B cell (primary cell): ENCODE measurements around the gene ARHGEF7. TPM values are rescaled to one million over a fixed set of nuclear protein-coding genes. Genes with fewer than 3 reads are reported as not detected.

Experiments
- ATAC-seq: fragments of 200-7000 bp; cut with Tn5 transposase; one replicate; pipeline ENCODE4 v1.10.0; 2021; ENCODE audit warnings: low read depth, mild to moderate bottlenecking, moderate number of reproducible peaks, moderate library complexity
- CTCF ChIA-PET: fragments of 350-600 bp; sonication (Branson Sonifier 250); formaldehyde crosslinking; loops from one replicate; lab custom pipeline; 2021; ENCODE audit warnings: antibody characterized with exemption, inconsistent platforms; lab: Charles Lee
- POLR2A ChIA-PET: fragments of 350-600 bp; sonication (Branson Sonifier 250); formaldehyde crosslinking; loops from one replicate; lab custom pipeline; 2021; ENCODE audit warnings: antibody characterized with exemption; lab: Charles Lee
- DNase-seq: peaks from one replicate; pipeline ENCODE4 v3.0.0; 2013
- H2AFZ ChIP-seq: 2 replicates; pipeline ENCODE4 v1.6.1; 2012; ENCODE audit warnings: mild to moderate bottlenecking, low read depth, low read length; ENCODE audit not compliant: insufficient read depth, poor library complexity, severe bottlenecking
- H3K27ac ChIP-seq, 2 donors: 1 replicate in 1 of 2; 2 replicates in 1 of 2; pipeline ENCODE4 v1.5.1; 2012 to 2013; ENCODE audit warnings: low read length in 2 of 2, mild to moderate bottlenecking in 2 of 2, moderate library complexity in 1 of 2
- H3K27me3 ChIP-seq, 4 experiments: fragments of 200-600 bp in 1 of 4; sonication (generic) in 1 of 4; replicated peaks in 1 of 4; 1 replicate in 2 of 4; 2 replicates in 2 of 4; pipeline versions ENCODE4 v1.6.1 to v1.7.0; 2013 to 2016; ENCODE audit warnings: low read length in 3 of 4, mild to moderate bottlenecking in 2 of 4, mixed read lengths in 1 of 4, moderate library complexity in 1 of 4; ENCODE audit not compliant: insufficient read depth in 4 of 4, control insufficient read depth in 3 of 4; ENCODE audit errors: control extremely low read depth in 1 of 4
- H3K36me3 ChIP-seq, 2 experiments: replicated peaks in 1 of 2; 1 replicate in 1 of 2; 2 replicates in 1 of 2; pipeline versions ENCODE4 v1.6.1 to v1.7.1; 2013; ENCODE audit warnings: low read length in 1 of 2; ENCODE audit not compliant: insufficient read depth in 2 of 2, control insufficient read depth in 1 of 2; ENCODE audit errors: control extremely low read depth in 1 of 2, extremely low read depth in 1 of 2
- H3K4me1 ChIP-seq, 2 donors: fragments of 200-600 bp in 1 of 2; sonication (generic) in 1 of 2; 1 replicate in 1 of 2; 2 replicates in 1 of 2; pipeline versions ENCODE4 v1.5.1 to v1.6.1; 2013 to 2017; ENCODE audit warnings: low read length in 2 of 2; ENCODE audit not compliant: control insufficient read depth in 2 of 2, insufficient read depth in 2 of 2
- H3K4me2 ChIP-seq: replicated peaks from 2 replicates; pipeline ENCODE3; 2012; ENCODE audit warnings: mild to moderate bottlenecking, low read depth, low read length; ENCODE audit not compliant: poor library complexity, severe bottlenecking
- H3K4me3 ChIP-seq, 5 experiments: fragments of 200-600 bp in 1 of 5; sonication (generic) in 1 of 5; 1 replicate in 3 of 5; 2 replicates in 2 of 5; pipeline versions ENCODE4 v1.5.1 to v1.7.0; 2011 to 2016; ENCODE audit warnings: low read length in 4 of 5, mild to moderate bottlenecking in 4 of 5, low read depth in 2 of 5, control low read depth in 1 of 5, moderate library complexity in 1 of 5; ENCODE audit not compliant: insufficient read depth in 1 of 5; ENCODE audit errors: control extremely low read depth in 1 of 5, extremely low read depth in 1 of 5
- H3K79me2 ChIP-seq: fragments of 200-600 bp; sonication (generic); one replicate; pipeline ENCODE4 v1.6.0; 2016; ENCODE audit warnings: low read length; ENCODE audit not compliant: control insufficient read depth, insufficient read depth
- H3K9ac ChIP-seq: fragments of 200-600 bp; sonication (generic); 2 replicates; pipeline ENCODE4 v1.6.1; 2017; ENCODE audit warnings: mild to moderate bottlenecking, low read length, moderate library complexity
- H3K9me3 ChIP-seq, 3 donors: one replicate each; pipeline versions ENCODE4 v1.6.1 to v1.7.1; 2013; ENCODE audit warnings: low read length in 2 of 3; ENCODE audit not compliant: control insufficient read depth in 2 of 3, insufficient read depth in 1 of 3; ENCODE audit errors: control extremely low read depth in 1 of 3
- H4K20me1 ChIP-seq: 2 replicates; pipeline ENCODE4 v1.6.0; 2012; ENCODE audit warnings: mild to moderate bottlenecking, low read length; ENCODE audit not compliant: insufficient read depth, control insufficient read depth, poor library complexity, severe bottlenecking
- H3K27ac Mint-ChIP-seq: one replicate; pipeline ENCODE4 v1.8.0; 2021; ENCODE audit warnings: mixed read lengths
- H3K27me3 Mint-ChIP-seq: one replicate; pipeline ENCODE4 v1.8.0; 2021; ENCODE audit warnings: mixed read lengths
- H3K4me1 Mint-ChIP-seq: one replicate; pipeline ENCODE4 v1.8.0; 2021; ENCODE audit warnings: mixed read lengths
- H3K4me3 Mint-ChIP-seq: one replicate; pipeline ENCODE4 v1.8.0; 2021; ENCODE audit warnings: mixed read lengths
- H3K9me3 Mint-ChIP-seq: one replicate; pipeline ENCODE4 v1.8.0; 2022; ENCODE audit warnings: mixed read lengths; ENCODE audit not compliant: insufficient read depth
- CTCF ChIP-seq: fragments of 200-600 bp; IDR thresholded peaks from one replicate; pipeline ENCODE4 v1.8.0; 2022; ENCODE audit warnings: antibody characterized with exemption, mild to moderate bottlenecking
- EZH2 ChIP-seq: IDR thresholded peaks from 2 replicates; pipeline ENCODE4 v1.6.1; 2012; ENCODE audit warnings: borderline replicate concordance, low read depth, mild to moderate bottlenecking, moderate library complexity, low read length; ENCODE audit not compliant: insufficient read depth, poor library complexity, severe bottlenecking
- WGBS: methylation state at CpG from one replicate; pipeline ENCODE4 v1.1.5; 2013; ENCODE audit warnings: missing lambda C conversion rate; ENCODE audit not compliant: insufficient coverage; 5-methylcytosine and 5-hydroxymethylcytosine counted together
- intact Hi-C: fragments of 100-400 bp; cut with micrococcal nuclease; formaldehyde crosslinking; loops from one replicate; pipeline ENCODE4 v1.10.0; 2022
- polyA plus RNA-seq: library from polyadenylated mRNA; depleted of rRNA; stranded (reverse); fragments of >200 nt; gene quantifications from 2 replicates; pipeline ENCODE4 v1.2.3, GENCODE V29; 2012
- total RNA-seq, 2 donors: library from RNA; stranded (reverse); fragments of 120-200 nt in 1 of 2; gene quantifications; 1 replicate in 1 of 2; 2 replicates in 1 of 2; pipeline versions ENCODE4 v1.2.3 to v1.2.4, GENCODE V29; 2013 to 2022

ARHGEF7 gene
- total and polyA plus RNA-seq, 2 donors (not counting 1 experiment from before 2014, with no cell fraction given): 62.3 to 125 TPM

- CTCF ChIA-PET: interaction anchor here (1.1 kb wide), 1 partner anchor 84 kb away, joined by 3 read pairs; no protein-coding TSS in a partner anchor
- no peak overlapping the region for H2AFZ ChIP-seq
Observed at GRCh38 chr13:111131611-111132010, 16.5 kb downstream of the ARHGEF7 start.

DNA sequence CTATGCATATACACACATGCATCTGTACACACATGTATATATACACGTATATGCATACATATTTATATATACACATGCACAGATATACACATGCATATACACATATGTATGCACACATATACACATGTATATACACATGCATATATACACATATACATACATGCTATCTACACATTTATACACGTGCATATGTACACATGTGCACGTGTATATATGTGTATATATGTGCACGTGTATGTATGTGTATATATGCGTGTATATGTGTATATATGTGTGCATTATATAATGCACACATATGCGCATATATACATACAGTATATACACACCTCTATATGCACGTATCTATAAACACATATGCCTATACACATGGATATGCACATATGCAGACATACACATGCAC is 17.8 kb downstream of the ARHGEF7 start:
- no peak for ATAC-seq
- peaks cover 0 to 4% (median 0%) of the 10 kb centered on the region in 4 experiments for H3K27me3 ChIP-seq
- TF ChIP-seq EZH2 (no peak), CTCF (no peak)
- no peaks in the 10 kb centered on the region for H3K79me2 ChIP-seq
- no peak overlapping the region for H3K27ac Mint-ChIP-seq
- no peak overlapping the region for H3K9ac ChIP-seq
- peaks cover 14% of the 10 kb centered on the region for H3K27me3 Mint-ChIP-seq
- no peak overlapping the region for H3K27ac ChIP-seq
- intact Hi-C loops: no loop called here
- H3K9me3 Mint-ChIP-seq: no peaks in the 10 kb centered on the region
- no peak for DNase-seq
- H3K36me3 ChIP-seq: no peaks in the 10 kb centered on the region
- no peak overlapping the region for H3K4me3 ChIP-seq
- no peak overlapping the region for H2AFZ ChIP-seq
- H3K9me3 ChIP-seq: no peaks in the 10 kb centered on the region
- H3K4me1 ChIP-seq: peaks cover 0 to 4% of the 10 kb centered on the region in 2 donors
- no peak overlapping the region for H3K4me2 ChIP-seq
- CTCF ChIA-PET: no interaction called here
- H3K4me1 Mint-ChIP-seq: peaks cover 12% of the 10 kb centered on the region
- no peaks in the 10 kb centered on the region for H4K20me1 ChIP-seq
- 100% methylated on average over 1 of the region's 7 CpGs for WGBS
- no peak overlapping the region for H3K4me3 Mint-ChIP-seq
- POLR2A ChIA-PET: no interaction called here

More at GRCh38 chr13:111131611-111132010, 16.5 kb downstream of the ARHGEF7 start:
- no peak overlapping the region for H3K9ac ChIP-seq
- POLR2A ChIA-PET: no interaction called here
- no peak overlapping the region for H3K4me3 Mint-ChIP-seq
- no peak overlapping the region for H3K27ac ChIP-seq
- peaks cover 0 to 4% of the 10 kb centered on the region in 2 donors for H3K4me1 ChIP-seq
- no peaks in the 10 kb centered on the region for H3K9me3 Mint-ChIP-seq
- WGBS: 83% methylated on average over 4 of the region's 4 CpGs
- no peaks in the 10 kb centered on the region for H3K27me3 ChIP-seq
- peaks cover 12% of the 10 kb centered on the region for H3K4me1 Mint-ChIP-seq
- DNase-seq: no peak
- H3K79me2 ChIP-seq: no peaks in the 10 kb centered on the region
- peaks cover 2% of the 10 kb centered on the region for H3K27me3 Mint-ChIP-seq
- ATAC-seq: no peak
- no peak overlapping the region for H3K4me3 ChIP-seq
- no peaks in the 10 kb centered on the region for H4K20me1 ChIP-seq
- intact Hi-C loops: no loop called here
- no peaks in the 10 kb centered on the region for H3K9me3 ChIP-seq
- H3K27ac Mint-ChIP-seq: no peak overlapping the region
- no peaks in the 10 kb centered on the region for H3K36me3 ChIP-seq
- H3K4me2 ChIP-seq: no peak overlapping the region
- no peak for TF ChIP-seq CTCF
- no peak for TF ChIP-seq EZH2
